Medulla oblongata (tissue), 1 donor: ENCODE results near the gene ASB18.

Experiments
- DNase-seq: peaks from one replicate; pipeline ENCODE4 v3.0.0-alpha.2; 2015; ENCODE audit errors: extremely low spot score

The ASB18 gene

GRCh38 chr2:236164201-236164924 is 99.8 kb downstream of the ASB18 start:
- no peak for DNase-seq

GRCh38 chr2:236163471-236164200 is 100.6 kb downstream of the ASB18 start:
- DNase-seq, result no peak

- DNase-seq, result no peak
These were observed 101.2 kb downstream of the ASB18 start for GRCh38 chr2:236162882-236163470.

GRCh38 chr2:236162031-236162845 is 102.0 kb downstream of the ASB18 start:
- DNase-seq, result no peak

- no peak for DNase-seq
These were observed 102.7 kb downstream of the ASB18 start for GRCh38 chr2:236161531-236161930.

GRCh38 chr2:236161082-236161462 is 103.1 kb downstream of the ASB18 start:
- DNase-seq, result no peak

GRCh38 chr2:236160366-236161081 is 103.7 kb downstream of the ASB18 start:
- no peak for DNase-seq

- no peak for DNase-seq
These were observed 104.4 kb downstream of the ASB18 start for GRCh38 chr2:236159778-236160170.

- no peak for DNase-seq
These were observed 105.0 kb downstream of the ASB18 start for GRCh38 chr2:236158969-236159777.

- no peak for DNase-seq
These were observed 106.2 kb downstream of the ASB18 start for GRCh38 chr2:236157815-236158498.

- no peak for DNase-seq
These were observed 106.8 kb downstream of the ASB18 start for GRCh38 chr2:236157366-236157765.

GRCh38 chr2:236156860-236157194 is 107.4 kb downstream of the ASB18 start:
- DNase-seq, result no peak

- no peak for DNase-seq
These were observed 107.9 kb downstream of the ASB18 start for GRCh38 chr2:236156095-236156859.

GRCh38 chr2:236155406-236155805 is 108.8 kb downstream of the ASB18 start:
- DNase-seq, result no peak

GRCh38 chr2:236146436-236146835 is 117.8 kb downstream of the ASB18 start:
- no peak for DNase-seq

- DNase-seq, result no peak
These were observed 120.4 kb downstream of the ASB18 start for GRCh38 chr2:236143811-236144210.
